Measurements from ENCODE around the gene COX17.

DNA sequence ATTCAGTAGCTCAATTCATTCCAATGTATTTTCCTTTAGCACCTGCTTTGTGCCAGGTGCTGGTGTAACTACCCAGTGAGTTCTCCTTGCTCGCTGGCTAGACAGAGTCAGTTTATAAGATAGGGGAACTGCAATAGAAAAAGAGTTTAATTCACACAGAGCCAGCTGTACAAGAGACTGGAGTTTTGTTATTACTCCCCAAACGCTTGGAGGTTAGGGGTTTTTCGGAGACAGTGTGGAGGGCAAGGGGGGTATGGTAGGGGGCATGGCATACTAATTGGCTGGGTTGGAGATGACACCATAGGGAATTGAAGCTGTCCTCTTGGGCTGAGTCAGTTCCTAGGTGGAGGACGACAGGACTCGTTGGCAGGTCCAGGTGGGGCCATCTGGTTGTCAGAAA is 20.2 kb upstream of the COX17 start:
- TF ChIP-seq POLR2A (IDR thresholded peaks at IDR 0.05): no peak
- TF ChIP-seq, protein P1, sequence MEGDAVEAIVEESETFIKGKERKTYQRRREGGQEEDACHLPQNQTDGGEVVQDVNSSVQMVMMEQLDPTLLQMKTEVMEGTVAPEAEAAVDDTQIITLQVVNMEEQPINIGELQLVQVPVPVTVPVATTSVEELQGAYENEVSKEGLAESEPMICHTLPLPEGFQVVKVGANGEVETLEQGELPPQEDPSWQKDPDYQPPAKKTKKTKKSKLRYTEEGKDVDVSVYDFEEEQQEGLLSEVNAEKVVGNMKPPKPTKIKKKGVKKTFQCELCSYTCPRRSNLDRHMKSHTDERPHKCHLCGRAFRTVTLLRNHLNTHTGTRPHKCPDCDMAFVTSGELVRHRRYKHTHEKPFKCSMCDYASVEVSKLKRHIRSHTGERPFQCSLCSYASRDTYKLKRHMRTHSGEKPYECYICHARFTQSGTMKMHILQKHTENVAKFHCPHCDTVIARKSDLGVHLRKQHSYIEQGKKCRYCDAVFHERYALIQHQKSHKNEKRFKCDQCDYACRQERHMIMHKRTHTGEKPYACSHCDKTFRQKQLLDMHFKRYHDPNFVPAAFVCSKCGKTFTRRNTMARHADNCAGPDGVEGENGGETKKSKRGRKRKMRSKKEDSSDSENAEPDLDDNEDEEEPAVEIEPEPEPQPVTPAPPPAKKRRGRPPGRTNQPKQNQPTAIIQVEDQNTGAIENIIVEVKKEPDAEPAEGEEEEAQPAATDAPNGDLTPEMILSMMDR (IDR thresholded peaks at IDR 0.05): no peak

Data from lower leg skin (tissue), 3 donors.